GM18868 (cell line): Measurements from ENCODE around the gene POC1A.
"Not testable (repeated sequence)": the region's sequence is repeated elsewhere in the genome, so short reads cannot be mapped to it uniquely, and the experiment has no call there.

ENCODE experiments used
- ATAC-seq: cut with Tn5 transposase; IDR thresholded peaks from one replicate; pipeline ENCODE4 v1.9.1; 2021; ENCODE audit warnings: mild to moderate bottlenecking, moderate library complexity; ENCODE audit not compliant: unreplicated experiment

POC1A gene

DNA sequence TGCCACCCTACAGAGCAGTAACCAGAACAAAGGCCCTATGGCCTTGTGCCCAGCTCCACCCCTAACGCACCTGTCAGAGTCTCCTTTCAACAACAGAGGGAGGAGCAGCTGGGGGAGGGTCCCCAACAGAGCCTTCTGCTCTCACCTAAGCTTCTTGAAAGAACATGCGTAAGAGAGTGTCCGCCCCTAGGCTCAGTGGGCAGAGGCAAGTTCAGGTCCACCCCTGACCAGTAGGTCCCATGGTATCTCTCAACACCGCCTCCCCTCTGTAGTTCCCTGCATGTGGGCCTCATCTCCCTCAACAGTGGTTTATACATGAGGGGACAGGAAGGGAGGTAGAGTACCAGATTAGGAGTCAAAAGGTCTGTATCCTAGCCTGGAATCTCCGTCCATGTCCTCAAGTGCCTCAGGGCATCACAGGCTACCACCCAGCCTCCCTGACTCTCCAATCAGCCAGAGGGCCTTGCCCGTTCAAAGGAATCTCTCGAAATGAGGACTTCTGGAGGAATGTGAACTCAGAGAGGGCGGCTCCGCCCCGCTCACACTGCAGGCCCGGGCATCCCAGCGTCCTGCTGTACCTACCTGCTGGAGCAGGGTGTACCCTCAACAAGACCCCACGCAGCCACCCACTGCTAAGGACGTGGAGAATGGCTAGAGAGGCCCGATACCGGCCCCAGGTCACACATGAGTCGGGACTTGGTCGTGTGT lies 680 bp downstream of the POC1A start:
- ATAC-seq, result peak; percentile 6

DNA sequence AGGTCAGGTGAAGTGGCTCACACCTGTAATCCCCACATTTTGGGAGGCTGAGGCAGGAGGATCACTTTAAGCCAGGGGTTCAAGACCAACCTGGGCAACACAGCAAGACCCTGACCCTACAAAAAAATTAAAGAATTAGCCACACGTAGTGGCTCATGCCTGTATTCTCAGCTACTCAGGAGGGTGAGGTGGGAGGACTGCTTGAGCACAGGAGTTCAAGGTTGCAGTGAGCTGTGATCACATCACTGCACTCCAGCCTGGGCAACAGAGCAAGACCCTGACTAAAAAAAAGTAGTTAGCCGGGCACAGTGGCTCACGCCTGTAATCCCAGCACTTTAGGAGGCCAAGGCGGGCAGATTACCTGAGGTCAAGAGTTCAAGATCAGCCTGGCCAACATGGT lies 2.2 kb downstream of the POC1A start:
- ATAC-seq, result not testable (repeated sequence)

DNA sequence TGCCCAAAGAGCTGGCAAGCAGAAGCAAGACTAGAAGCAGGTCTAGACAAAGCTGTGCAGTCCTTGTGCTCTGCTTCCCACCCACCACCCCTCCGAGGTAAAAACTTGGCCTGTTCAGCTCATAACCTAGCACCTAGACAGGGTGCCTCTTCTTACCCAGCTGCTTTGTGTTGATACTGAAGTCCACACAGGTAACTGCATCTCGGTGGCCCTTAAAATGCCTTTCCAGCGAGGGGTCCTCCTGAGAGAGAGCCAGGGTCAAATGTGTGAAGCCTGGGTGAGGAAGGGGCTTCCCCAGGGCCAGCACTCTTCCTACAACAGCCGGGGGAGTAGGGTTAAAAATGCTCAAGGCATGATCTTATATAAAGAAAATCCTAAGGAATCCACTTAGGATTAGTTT lies 3.4 kb downstream of the POC1A start:
- ATAC-seq, result no peak

DNA sequence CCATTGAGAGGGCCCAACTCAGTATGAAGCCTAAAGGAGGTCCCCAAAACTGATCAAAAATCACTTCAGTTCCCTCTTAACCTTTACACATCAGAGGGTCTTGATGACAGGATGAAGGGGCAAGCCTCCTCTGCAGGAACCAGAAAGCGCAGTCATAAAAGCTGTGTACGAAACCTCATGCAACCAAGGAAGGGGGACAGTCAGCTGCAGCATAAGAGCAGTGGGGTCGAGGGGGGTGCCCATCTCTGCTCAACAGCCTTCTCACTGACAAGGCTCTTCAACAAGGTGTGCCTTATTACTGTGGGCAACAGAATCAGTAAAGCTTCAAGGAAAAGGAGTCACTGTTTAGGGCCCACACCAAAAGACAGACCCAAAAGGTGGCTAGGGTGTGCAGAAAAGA lies 3.9 kb downstream of the POC1A start:
- no peak for ATAC-seq

DNA sequence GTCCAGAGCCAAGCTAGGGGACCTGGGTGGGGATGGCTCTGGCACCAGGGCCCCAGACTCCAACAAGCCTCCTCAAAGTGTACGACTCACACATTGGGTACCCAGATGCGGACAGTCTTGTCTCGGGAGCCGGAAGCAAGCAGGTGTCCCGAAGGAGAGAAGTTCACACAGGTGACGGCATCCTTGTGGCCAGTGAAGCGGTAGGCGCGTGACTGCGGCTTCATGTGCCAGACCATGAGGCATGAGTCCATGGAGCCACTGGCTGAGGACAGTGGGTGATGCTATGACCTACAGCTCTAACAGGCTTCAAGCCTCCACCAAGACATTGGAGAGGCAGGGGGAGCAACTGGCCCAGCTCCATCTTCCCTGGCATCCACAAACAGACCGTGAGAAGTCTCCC lies 4.5 kb downstream of the POC1A start:
- ATAC-seq, result no peak

DNA sequence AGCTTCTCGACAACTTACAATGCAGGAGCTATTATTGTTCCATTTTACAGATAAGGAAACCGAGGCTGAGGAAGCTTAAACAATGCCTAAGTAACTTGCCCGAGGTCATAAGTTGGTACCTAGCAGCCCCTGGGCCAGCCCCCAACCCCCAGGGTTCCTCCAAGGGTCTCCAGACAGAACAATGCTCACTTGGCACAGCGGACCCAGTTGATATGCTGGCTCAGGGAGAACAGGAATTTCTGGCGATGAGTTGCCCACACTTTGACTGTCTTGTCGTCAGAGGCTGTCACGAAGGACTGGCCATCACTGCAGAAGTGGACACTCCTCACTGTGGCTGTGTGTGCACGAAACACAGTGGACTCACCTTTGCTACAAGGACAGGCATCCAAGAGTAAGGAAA lies 5.2 kb downstream of the POC1A start:
- no peak for ATAC-seq

DNA sequence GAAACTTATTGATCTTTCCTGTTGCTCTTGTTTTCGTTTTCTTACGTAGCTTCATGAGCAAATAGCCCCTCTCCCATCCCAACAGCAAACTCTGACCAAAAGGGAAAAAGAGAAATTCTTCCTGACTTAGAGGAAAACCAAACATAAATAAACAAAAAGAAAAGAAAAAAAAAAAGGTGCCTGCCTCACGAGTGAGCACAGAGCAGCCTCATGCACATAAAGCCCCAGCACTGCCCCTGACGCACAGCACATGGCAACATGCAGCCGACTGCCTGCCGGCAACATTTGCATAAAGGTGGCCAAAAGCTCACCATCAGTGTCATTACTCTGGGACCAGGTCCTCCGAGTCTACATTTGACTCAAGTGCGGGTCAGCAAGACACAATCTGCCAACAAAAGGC lies 6.4 kb downstream of the POC1A start:
- ATAC-seq, result no peak

DNA sequence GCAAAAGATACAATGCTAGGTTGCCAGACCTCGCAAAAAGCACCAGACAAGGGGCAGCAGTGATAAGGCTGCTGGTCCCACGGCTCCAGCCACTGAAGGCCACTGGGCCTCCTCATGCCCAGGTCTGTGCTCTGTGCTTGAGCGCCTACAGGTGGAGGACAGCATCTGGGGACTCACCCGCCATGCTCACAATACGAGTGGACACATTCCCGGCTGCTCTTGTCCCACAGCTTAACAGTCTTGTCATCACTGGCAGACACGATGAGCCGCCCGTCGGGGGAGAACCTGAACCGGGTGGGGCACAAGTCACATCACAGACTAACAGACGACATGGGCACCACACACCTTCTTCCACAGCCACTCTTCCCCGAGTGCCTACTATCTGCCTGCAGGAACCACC lies 7.4 kb downstream of the POC1A start:
- no peak for ATAC-seq

DNA sequence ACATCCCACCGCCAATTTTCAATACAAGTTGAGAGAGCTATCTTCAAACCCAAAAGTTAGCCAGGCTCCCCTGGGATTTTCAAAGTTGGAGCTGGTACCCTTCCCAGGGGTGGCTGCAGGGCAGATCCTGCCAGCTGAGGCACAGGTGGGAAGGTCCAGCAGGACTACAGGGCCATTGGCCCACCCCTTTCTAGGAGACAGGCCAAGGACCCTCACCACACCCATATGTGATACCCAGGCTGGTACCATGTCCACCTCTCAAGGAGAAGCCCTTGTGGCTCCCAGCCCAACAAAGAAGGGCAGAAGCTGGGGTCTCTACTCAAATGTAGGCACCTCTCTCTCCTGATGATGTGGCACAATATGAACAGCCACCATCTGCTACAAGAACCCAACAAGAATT lies 8.0 kb downstream of the POC1A start:
- ATAC-seq, result no peak

DNA sequence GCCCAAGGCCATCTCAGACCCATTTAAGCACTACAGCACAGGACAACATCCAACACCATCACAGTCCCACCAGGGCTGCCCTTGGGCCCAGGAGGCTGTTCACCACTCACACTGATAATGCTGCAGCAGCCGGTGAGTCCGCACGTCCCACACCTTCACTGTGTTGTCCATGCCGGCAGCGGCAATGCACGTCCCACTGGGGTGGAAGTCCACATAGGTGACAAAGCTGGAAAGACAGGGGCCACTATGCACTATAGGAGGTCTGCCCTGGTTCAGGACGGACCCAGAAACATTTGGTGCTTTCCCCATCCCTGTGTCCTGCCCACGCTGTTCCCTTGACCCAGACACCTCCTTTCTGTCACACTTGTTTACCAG lies 8.5 kb downstream of the POC1A start:
- no peak for ATAC-seq

DNA sequence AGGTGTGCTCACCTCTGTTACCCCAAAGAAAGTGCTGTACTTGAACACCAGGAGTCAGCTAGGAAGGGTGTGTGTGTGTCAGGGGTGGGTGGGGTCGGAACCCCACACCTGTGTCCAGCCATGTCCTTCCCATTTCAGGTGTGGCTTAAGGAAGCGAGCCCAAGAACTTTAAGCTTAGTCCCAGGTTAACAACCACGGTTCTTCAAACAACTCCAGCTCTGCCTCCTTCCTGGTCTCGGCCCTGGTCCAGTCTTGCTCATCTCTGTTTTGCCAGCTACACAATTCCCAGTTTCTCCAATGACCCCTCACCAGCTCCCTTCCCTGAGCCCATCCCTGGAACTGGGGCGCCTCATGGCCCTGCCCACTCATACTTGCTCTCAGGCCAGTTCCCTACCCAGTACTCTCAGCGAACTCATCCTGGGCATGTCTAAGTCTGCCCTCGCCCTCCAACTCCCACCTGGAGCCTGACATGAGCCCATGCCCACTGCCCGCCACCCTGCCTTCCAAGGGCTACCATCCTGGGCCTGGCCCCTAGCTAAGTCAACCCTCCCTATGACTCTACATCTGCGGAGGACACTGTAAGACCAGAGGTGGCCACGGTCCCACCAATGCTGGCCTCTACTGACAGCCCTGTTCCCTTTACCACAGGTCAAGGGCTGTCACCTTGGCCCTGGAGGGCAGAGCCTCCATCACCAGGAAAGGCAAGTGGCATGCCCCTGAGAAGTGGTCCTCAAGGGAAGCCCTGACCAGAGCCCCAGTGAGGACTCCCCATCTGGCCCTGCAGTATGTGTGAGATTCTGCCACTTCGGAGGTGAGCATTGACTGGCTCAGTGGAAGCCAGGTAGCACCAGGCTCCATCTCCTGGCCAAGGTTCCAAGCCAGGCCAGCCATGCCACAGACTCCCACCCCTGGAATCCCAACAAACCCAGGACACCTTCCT lies 9.2 kb downstream of the POC1A start:
- ATAC-seq, result no peak

DNA sequence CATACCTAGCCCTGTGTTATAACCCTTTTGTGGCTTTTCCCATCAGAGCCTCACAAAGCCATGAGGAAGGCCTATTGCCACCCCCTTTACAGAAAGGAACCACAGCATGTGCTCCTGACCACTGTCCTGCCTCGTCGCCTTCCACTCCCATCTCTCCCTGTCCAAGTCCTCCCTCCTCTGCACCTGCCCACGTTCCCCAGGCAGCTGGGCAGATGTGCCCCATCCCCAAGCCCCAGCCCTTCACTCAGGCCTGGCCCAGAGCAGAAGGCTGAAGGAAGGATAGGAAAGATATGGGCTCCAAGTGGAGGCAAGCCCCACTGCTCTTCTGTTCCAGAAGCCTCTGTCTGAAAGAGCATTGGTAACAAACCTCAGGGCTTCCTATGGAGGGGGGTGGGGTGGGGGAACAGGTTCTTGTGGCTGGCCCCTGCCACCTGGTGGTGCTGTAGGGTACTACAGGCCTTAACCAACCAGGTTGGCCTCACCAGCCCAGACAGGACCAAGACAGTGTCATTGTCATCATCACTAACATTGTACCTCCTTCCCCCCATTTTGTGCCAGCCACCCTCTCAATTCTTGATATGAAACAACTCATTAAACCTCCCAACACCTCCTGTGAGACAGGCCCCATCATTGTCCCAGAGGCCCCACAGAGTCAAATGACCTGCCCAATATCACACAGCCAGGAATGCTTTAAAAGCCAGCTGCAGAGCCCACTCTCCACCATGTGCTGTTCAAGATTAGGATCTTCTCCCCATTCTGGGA lies 10.0 kb downstream of the POC1A start:
- ATAC-seq, result no peak

DNA sequence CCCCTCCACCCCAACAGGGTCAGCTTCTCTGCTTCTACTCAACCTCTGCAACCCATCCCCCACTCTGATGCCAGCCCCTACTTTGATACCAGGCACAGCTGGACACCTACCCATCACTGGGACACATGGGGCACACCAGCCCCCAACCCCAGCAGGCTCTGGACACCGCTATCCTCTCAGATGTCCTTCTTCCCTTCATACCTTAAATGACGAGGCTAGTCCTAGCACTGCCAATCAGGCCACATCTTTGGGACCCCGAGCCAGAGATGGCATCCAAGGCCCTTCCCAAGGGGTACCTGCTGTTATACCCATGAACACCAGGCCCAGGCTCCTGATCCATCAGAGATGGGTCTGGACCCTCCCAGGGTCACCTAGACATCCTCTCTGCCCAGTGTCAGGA lies 10.6 kb downstream of the POC1A start:
- ATAC-seq, result no peak

DNA sequence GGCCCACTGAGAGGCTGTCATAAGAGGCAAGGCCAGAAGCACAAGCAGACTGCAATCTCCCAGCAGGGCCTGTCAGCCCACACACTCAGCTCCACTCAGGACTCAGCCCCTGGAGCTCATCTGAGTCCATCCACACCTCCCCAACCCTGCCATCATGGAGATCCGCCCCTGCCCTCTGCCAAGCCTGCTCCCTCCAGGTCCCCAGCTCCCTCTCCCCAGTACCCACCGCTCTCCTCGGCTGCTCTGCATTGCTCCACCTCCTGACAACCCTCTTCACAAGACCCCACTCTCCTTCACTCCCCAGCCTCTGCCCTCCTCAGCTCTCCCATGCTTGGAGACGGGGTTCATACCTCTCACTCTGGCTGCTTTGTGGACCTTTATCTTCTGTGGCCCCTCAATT lies 11.1 kb downstream of the POC1A start:
- no peak for ATAC-seq

DNA sequence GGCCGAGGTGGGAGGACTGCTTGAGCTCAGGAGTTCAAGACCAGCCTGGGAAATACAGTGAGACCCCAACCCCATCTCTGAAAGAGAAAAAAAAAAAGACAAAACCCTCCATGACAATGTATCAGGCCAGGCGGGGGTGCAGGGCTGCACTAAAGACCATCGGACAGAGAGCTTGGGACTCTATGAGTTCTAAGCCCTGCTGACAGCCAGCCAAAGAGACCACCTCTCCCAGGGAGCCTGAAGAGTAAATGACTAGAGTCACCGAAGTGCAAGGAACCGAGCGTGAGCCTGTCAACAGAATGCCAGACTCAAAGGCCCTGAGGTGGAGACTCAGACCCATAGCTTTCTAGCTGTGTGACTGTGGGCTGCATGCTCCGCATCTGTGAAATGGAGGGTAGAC lies 12.5 kb downstream of the POC1A start:
- ATAC-seq, result no peak

DNA sequence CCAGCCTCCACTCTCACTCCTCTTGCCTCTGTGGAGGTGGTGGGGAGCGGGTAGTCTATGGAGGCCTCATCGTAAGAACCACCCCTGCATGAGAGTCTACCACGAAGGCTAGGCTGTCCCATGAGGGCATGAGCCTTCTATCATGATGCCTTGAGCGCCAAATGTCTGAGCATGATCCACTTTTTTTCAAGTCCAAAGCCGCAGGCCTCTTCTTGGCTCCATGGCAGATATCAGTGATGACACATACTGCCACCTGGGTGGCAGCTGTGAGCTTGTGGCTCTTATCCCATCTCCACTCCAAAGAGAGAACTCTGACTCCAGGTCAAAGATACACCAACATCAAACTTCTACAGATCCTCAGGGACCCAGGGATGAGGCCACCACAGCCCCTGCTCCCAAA lies 13.5 kb downstream of the POC1A start:
- no peak for ATAC-seq

DNA sequence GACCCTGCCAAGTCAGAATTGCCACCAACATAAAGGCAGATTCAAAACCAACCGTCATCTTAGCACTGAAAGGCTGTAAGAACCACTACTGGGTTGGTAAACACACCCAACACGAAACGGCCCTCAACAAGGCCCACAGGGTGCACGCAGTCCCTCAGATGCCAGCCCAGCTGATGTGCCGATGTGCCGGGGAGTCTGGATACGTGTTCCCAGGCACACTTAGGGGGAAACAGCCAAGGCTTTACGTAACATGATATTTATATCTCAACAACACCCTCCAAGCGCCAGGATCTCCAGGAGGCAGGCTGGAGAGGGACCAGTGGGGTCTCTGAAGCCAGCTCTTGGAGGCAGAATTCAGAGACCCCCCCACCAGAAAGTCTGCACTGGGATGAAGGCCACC lies 14.2 kb downstream of the POC1A start:
- ATAC-seq, result no peak

DNA sequence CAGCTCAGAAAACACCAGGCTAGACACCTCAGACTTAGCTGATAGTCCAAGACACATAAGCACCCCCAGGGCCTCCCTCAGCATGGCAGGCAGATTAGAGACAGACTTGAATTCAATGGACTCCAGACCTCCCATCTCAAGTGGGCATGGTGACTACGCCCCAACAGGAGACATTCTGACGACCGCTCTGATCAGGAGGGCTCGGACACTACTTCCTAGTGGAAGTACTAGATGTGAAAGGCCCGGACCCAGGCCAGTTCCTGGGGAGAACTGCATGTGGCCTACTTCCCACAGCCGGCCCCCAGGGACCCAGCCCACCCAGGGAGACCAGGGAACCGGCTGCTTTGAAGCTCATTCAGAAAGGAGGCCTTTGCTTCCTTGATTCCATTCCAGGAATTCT lies 16.9 kb downstream of the POC1A start:
- ATAC-seq, result no peak

DNA sequence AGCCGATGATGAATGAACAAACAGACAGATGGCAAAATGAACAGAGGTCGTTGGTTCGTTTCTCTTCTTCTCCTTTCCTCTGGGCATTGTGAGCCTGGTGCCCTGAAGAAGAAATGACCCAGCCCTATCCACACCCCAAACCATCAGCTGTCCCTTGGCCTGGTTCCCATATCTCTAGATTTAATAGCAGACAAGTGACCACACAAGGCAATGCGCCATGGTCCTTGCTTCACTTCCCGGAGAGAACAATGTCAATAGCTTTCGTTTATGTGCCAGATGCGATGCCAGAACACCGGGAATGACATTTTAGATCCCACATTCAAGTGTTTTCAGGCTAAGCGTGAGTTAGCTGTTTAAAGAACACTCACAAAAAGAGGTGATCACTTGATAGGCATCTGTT lies 17.7 kb downstream of the POC1A start:
- no peak for ATAC-seq

DNA sequence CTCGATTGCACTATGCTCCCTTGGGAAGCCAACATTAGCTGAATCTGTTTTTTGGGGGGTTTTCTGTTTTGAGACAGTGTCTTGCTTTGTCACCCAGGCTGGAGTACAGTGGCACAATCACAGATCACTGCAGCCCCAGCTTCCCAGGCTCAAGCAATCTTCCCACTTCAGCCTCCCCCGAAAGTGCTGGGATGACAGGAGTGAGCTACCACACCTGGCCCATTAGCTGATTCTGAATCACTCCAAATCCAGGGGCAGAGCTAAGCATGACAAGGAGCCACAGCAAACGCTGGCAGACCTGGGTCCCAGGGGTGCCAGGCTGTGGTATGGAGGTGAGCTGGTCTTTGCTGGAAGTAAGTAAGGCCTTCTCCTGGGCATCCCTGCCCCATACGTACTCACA lies 18.9 kb downstream of the POC1A start:
- ATAC-seq, result no peak

DNA sequence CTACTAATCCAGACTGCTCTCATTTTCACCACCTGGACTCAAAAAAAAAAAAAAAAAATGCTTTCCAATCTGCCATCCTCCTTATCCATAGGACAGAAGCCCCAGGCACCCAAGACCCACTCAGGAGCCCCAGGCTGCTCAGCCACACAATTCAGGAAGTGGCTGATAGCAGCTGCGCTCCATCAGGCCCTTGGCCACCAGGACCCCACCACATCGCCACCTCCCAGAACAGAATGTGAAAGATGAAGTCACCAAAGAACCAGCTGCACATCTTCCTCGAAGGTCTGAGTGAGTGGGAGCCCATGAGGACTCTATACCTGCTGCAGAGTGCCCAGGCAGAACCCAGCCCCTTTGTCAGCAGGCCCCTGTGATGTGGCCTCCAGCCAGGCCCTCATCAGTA lies 19.5 kb downstream of the POC1A start:
- no peak for ATAC-seq

DNA sequence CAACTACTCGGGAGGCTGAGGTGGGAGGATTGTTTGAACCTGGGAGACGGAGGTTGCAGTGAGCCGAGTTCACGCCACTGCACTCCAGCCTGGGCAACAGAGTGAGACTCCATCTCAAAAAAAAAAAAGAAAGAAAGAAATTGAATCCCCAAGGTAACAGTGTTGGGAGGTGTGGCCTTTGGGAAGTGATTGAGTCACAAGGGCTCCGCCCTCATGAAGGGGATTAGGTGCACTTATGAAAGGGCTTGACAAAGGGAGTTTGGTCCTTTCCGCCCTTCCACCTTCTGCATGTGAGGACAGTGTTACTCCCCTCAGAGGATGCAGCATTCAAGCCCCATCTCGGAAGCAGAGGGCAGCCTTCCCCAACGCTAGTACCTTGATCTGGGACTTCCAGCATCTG lies 21.3 kb downstream of the POC1A start:
- ATAC-seq, result no peak
